SK-N-SH (cell line): ENCODE data around the gene OLFML1. TPM values are rescaled to one million over a fixed set of nuclear protein-coding genes. Genes with fewer than 3 reads are reported as not detected.

Experiments used
- CTCF ChIA-PET: fragments of 300-600, 350-600 bp; formaldehyde crosslinking; extraction: SDS; loops from one replicate; lab custom pipeline; 2021; lab: Yijun Ruan, JAX
- POLR2A ChIA-PET: fragments of 350-600 bp; sonication (Branson Sonifier 250); formaldehyde crosslinking; extraction: SDS; loops from one replicate; lab custom pipeline; 2020; ENCODE audit warnings: antibody characterized with exemption, inconsistent platforms; lab: Yijun Ruan, JAX
- DNase-seq: peaks from one replicate; pipeline ENCODE4 v3.0.0; 2012
- H2AFZ ChIP-seq: fragments of 200-600 bp; sonication (generic); 2 replicates; pipeline ENCODE4 v1.8.1; 2016; ENCODE audit warnings: antibody characterized with exemption, mild to moderate bottlenecking, low read depth
- H3F3A ChIP-seq: fragments of 200-600 bp; sonication (generic); replicated peaks from 2 replicates; pipeline ENCODE3; 2016; ENCODE audit warnings: antibody characterized with exemption, mild to moderate bottlenecking; ENCODE audit not compliant: insufficient read depth
- H3K27ac ChIP-seq, 2 experiments: fragments of 200-500 bp in 1 of 2; fragments of 200-600 bp in 1 of 2; sonication (Bioruptor generic) in 1 of 2; sonication (generic), shearing (Covaris generic) in 1 of 2; 2 replicates each; pipeline versions ENCODE4 v1.5.1 to v1.6.1; 2014 to 2016; ENCODE audit warnings: low read depth in 2 of 2, inconsistent platforms in 1 of 2, low read length in 1 of 2, mild to moderate bottlenecking in 1 of 2, mixed read lengths in 1 of 2
- H3K27me3 ChIP-seq: fragments of 200-600 bp; sonication (generic), shearing (Covaris generic); 2 replicates; pipeline ENCODE4 v1.6.1; 2016; ENCODE audit warnings: mixed run types; ENCODE audit not compliant: insufficient read depth
- H3K36me3 ChIP-seq, 2 experiments: fragments of 200-500 bp in 1 of 2; fragments of 200-600 bp in 1 of 2; sonication (Bioruptor generic) in 1 of 2; sonication (generic) in 1 of 2; replicated peaks in 1 of 2; 2 replicates each; pipeline versions ENCODE3 to v1.5.1; 2014 to 2016; ENCODE audit warnings: low read length in 1 of 2, mild to moderate bottlenecking in 1 of 2; ENCODE audit not compliant: insufficient read depth in 2 of 2, control insufficient read depth in 1 of 2
- H3K4me1 ChIP-seq, 2 experiments: fragments of 200-500 bp in 1 of 2; fragments of 200-600 bp in 1 of 2; sonication (Bioruptor generic) in 1 of 2; sonication (generic), shearing (Covaris generic) in 1 of 2; 2 replicates each; pipeline versions ENCODE4 v1.5.1 to v1.6.1; 2014 to 2016; ENCODE audit warnings: low read depth in 1 of 2, low read length in 1 of 2, mixed run types in 1 of 2; ENCODE audit not compliant: insufficient read depth in 2 of 2, control insufficient read depth in 1 of 2
- H3K4me2 ChIP-seq: fragments of 200-600 bp; sonication (generic), shearing (Covaris generic); 2 replicates; pipeline ENCODE4 v1.6.1; 2017; ENCODE audit warnings: mixed run types
- H3K4me3 ChIP-seq, 2 experiments: fragments of 200-500 bp in 1 of 2; fragments of 200-600 bp in 1 of 2; sonication (Bioruptor generic) in 1 of 2; sonication (generic), shearing (Covaris generic) in 1 of 2; 2 replicates each; pipeline versions ENCODE4 v1.5.1 to v1.8.1; 2014 to 2016; ENCODE audit warnings: low read depth in 2 of 2, inconsistent platforms in 1 of 2, low read length in 1 of 2, mild to moderate bottlenecking in 1 of 2, mixed read lengths in 1 of 2, moderate library complexity in 1 of 2
- H3K79me2 ChIP-seq: fragments of 200-600 bp; sonication (generic); 2 replicates; pipeline ENCODE4 v1.8.1; 2017; ENCODE audit warnings: mild to moderate bottlenecking; ENCODE audit not compliant: insufficient read depth
- H3K9ac ChIP-seq: fragments of 200-600 bp; sonication (generic); 2 replicates; pipeline ENCODE4 v1.6.1; 2017; ENCODE audit warnings: mixed run types
- H3K9me2 ChIP-seq: fragments of 200-600 bp; sonication (generic); 2 replicates; pipeline ENCODE4 v1.6.1; 2017; ENCODE audit warnings: mixed run types
- H3K9me3 ChIP-seq: fragments of 200-600 bp; sonication (generic); 2 replicates; pipeline ENCODE4 v1.6.1; 2017; ENCODE audit warnings: mixed run types, mild to moderate bottlenecking, moderate library complexity
- H4K20me1 ChIP-seq: fragments of 200-600 bp; sonication (generic); 2 replicates; pipeline ENCODE4 v1.6.1; 2017; ENCODE audit warnings: mild to moderate bottlenecking, mixed run types; ENCODE audit not compliant: insufficient read depth
- CHD2 ChIP-seq: fragments of 150-350 bp; IDR thresholded peaks from 2 replicates; pipeline ENCODE4 v1.6.1; 2018; ENCODE audit warnings: low read length; ENCODE audit not compliant: partially characterized antibody
- CTCF ChIP-seq: fragments of 200-600 bp; sonication (generic); IDR thresholded peaks from 2 replicates; pipeline ENCODE4 v1.6.1; 2017; ENCODE audit warnings: antibody characterized with exemption, mild to moderate bottlenecking, moderate library complexity
- ELF1 ChIP-seq: IDR thresholded peaks from 2 replicates; pipeline ENCODE4 v1.4.0; 2012
- FOSL2 ChIP-seq: IDR thresholded peaks from 2 replicates; pipeline ENCODE4 v1.4.0; 2012; ENCODE audit warnings: low read depth, mild to moderate bottlenecking, moderate library complexity, borderline replicate concordance
- FOXJ3 ChIP-seq: sonication (generic); formaldehyde crosslinking; IDR thresholded peaks from 2 replicates; pipeline ENCODE4 v1.5.1; 2020; ENCODE audit warnings: mild to moderate bottlenecking, missing genetic modification reagents
- GATA2 ChIP-seq: sonication (generic); formaldehyde crosslinking; IDR thresholded peaks from 2 replicates; pipeline ENCODE4 v1.5.0; 2020; ENCODE audit warnings: mild to moderate bottlenecking, missing genetic modification reagents
- JUND ChIP-seq: IDR thresholded peaks from 2 replicates; pipeline ENCODE4 v1.4.0; 2012
- MEF2A ChIP-seq: IDR thresholded peaks from 2 replicates; pipeline ENCODE4 v1.4.0; 2012; ENCODE audit warnings: low read depth, borderline replicate concordance
- NFIC ChIP-seq: IDR thresholded peaks from 2 replicates; pipeline ENCODE4 v1.4.0; 2012; ENCODE audit warnings: borderline replicate concordance
- NRF1 ChIP-seq: IDR thresholded peaks from 2 replicates; pipeline ENCODE4 v1.6.1; 2012; ENCODE audit warnings: low read depth, mild to moderate bottlenecking, low read length
- PBX3 ChIP-seq: IDR thresholded peaks from 2 replicates; pipeline ENCODE4; 2012
- POLR2AphosphoS5 ChIP-seq: IDR thresholded peaks from 2 replicates; pipeline ENCODE4 v1.6.1; 2012; ENCODE audit warnings: low read depth, low read length
- RCOR1 ChIP-seq: fragments of 150-350 bp; IDR thresholded peaks from 2 replicates; pipeline ENCODE4 v1.6.1; 2017; ENCODE audit warnings: antibody characterized with exemption, low read length
- REST ChIP-seq: IDR thresholded peaks from 2 replicates; pipeline ENCODE4 v1.6.1; 2012; ENCODE audit warnings: mild to moderate bottlenecking, low read depth, low read length, moderate library complexity
- RFX5 ChIP-seq: IDR thresholded peaks from 2 replicates; pipeline ENCODE4 v1.6.1; 2012; ENCODE audit warnings: mild to moderate bottlenecking, improper control_type of control experiment, low read length
- TAF1 ChIP-seq: IDR thresholded peaks from 2 replicates; pipeline ENCODE4 v1.6.1; 2012; ENCODE audit warnings: low read depth, mild to moderate bottlenecking, low read length, moderate library complexity, borderline replicate concordance
- TCF12 ChIP-seq: IDR thresholded peaks from 2 replicates; pipeline ENCODE4 v1.4.0; 2012
- TEAD4 ChIP-seq: IDR thresholded peaks from 2 replicates; pipeline ENCODE4 v1.4.0; 2012; ENCODE audit warnings: mild to moderate bottlenecking, borderline replicate concordance; ENCODE audit not compliant: insufficient read depth
- USF2 ChIP-seq: fragments of 150-350 bp; IDR thresholded peaks from 2 replicates; pipeline ENCODE4 v1.6.1; 2017; ENCODE audit warnings: antibody characterized with exemption, low read length, low read depth, borderline replicate concordance
- YY1 ChIP-seq: IDR thresholded peaks from 2 replicates; pipeline ENCODE4 v1.4.0; 2012; ENCODE audit warnings: low read depth, mild to moderate bottlenecking
- WGBS: methylation state at CpG from one replicate; pipeline ENCODE4 v1.1.6; 2017; ENCODE audit warnings: low lambda C conversion rate; 5-methylcytosine and 5-hydroxymethylcytosine counted together
- polyA plus RNA-seq, 3 experiments: library from polyadenylated mRNA; depleted of rRNA; stranded (reverse); fragments of >200 nt; gene quantifications; 2 replicates each; pipeline ENCODE4 v1.2.3, GENCODE V29; 2012
- TF ChIP-seq, protein P1 (sequence below): IDR thresholded peaks from 2 replicates; pipeline ENCODE4 v1.4.0; 2012; ENCODE audit warnings: low read depth, borderline replicate concordance

OLFML1 gene
- polyA plus RNA-seq, 1 of the 3 experiments (the other 2 are of a cell fraction): not detected

- TF ChIP-seq TAF1 (no peak), POLR2AphosphoS5 (no peak), MEF2A (no peak), CTCF (no peak), PBX3 (no peak)
Observed at GRCh38 chr11:7501251-7501650, 15.9 kb downstream of the OLFML1 start (continued).

DNA sequence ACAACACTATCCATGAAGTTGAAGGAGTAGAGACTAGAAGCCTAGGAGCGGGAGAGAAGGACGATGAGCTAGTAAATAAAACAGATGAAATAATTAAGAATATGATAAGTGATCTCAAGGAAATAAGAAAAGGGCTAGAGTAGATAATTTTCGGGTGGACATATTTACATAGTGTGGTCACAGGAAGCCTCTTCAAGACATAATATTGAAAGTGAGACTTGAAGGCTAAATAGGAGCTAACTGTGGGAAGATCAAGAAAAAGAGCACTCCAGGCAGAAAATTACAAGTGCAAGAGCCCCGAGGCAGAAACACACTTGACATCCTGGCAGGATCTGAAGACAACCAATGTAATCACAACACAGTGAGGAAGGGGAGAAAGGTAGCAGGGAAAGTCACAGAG, 16.6 kb downstream of the OLFML1 start:
- Histone ChIP-seq H3K9me3 (no peaks in the 10 kb centered on the region), H3K36me3 (no peaks in the 10 kb centered on the region)
- TF ChIP-seq NFIC (no peak), FOXJ3 (no peak), YY1 (no peak), TAF1 (no peak), REST (no peak), CHD2 (no peak), CTCF (no peak), RFX5 (no peak), USF2 (no peak), FOSL2 (no peak), TCF12 (no peak), TEAD4 (no peak), RCOR1 (no peak), JUND (no peak), ELF1 (no peak), NRF1 (no peak), GATA2 (CRISPR knock-in tag) (no peak)
- TF ChIP-seq, protein P1, sequence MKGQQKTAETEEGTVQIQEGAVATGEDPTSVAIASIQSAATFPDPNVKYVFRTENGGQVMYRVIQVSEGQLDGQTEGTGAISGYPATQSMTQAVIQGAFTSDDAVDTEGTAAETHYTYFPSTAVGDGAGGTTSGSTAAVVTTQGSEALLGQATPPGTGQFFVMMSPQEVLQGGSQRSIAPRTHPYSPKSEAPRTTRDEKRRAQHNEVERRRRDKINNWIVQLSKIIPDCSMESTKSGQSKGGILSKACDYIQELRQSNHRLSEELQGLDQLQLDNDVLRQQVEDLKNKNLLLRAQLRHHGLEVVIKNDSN: no peak
- TF ChIP-seq, all 33 proteins: peak for 0
- Histone ChIP-seq H4K20me1 (no peaks in the 10 kb centered on the region), H3K9ac (no peak overlapping the region), H3K79me2 (no peaks in the 10 kb centered on the region), H3K4me1 (no peaks in the 10 kb centered on the region), H3F3A (no peaks in the 10 kb centered on the region), H3K27me3 (no peaks in the 10 kb centered on the region), H3K4me2 (no peak overlapping the region), H2AFZ (no peak overlapping the region), H3K9me2 (no peaks in the 10 kb centered on the region), H3K4me3 (no peak overlapping the region), H3K27ac (no peak overlapping the region)
- ChIA-PET CTCF (interaction anchor here (1.4 to 1.7 kb wide), 2 partner anchors 10 to 12 kb away, joined by 4 to 6 read pairs; partner anchors contain the start of gene PPFIBP2), POLR2A (no interaction called here)
- WGBS: 33% methylated on average over 4 of the region's 4 CpGs
- no peak for DNase-seq
